Measurements from ENCODE around the gene MAPK12.

GRCh38 chr22:50217543-50218152, 43.8 kb downstream of the MAPK12 start:
- no peak for TF ChIP-seq CTCF (IDR thresholded peaks at IDR 0.05)
- no peak for TF ChIP-seq POLR2A (IDR thresholded peaks at IDR 0.05)

Data from breast epithelium (tissue), 3 donors.